Astrocyte (in vitro differentiated cells and primary cell): ENCODE results near the gene PLIN4. TPM values are rescaled to one million over a fixed set of nuclear protein-coding genes. Genes with fewer than 3 reads are reported as not detected.
A peak's percentile ranks its signal among the peaks of the same experiment; 100 is the strongest.

ENCODE experiments used
- DNase-seq: peaks from one replicate; pipeline ENCODE4 v3.0.0-alpha.2; 2010; ENCODE audit warnings: low read depth
- FAIRE-seq: peaks from 2 replicates; lab custom pipeline; 2011; peaks lifted over from hg19 to GRCh38; lab: Jason Lieb, UNC
- H2AFZ ChIP-seq: 2 replicates; pipeline ENCODE4 v1.6.0; 2012; ENCODE audit warnings: low read depth, low read length, inconsistent platforms
- H3K27ac ChIP-seq: 2 replicates; pipeline ENCODE4 v1.5.1; 2011; ENCODE audit warnings: low read depth, low read length, inconsistent platforms
- H3K27me3 ChIP-seq: 2 replicates; pipeline ENCODE4 v1.6.0; 2011; ENCODE audit warnings: low read length, inconsistent platforms; ENCODE audit not compliant: insufficient read depth
- H3K36me3 ChIP-seq: 2 replicates; pipeline ENCODE4 v1.5.1; 2011; ENCODE audit warnings: low read length, inconsistent platforms; ENCODE audit not compliant: insufficient read depth
- H3K4me1 ChIP-seq: 2 replicates; pipeline ENCODE4 v1.5.1; 2011; ENCODE audit warnings: low read length, inconsistent platforms; ENCODE audit not compliant: insufficient read depth
- H3K4me2 ChIP-seq: 2 replicates; pipeline ENCODE4 v1.6.0; 2012; ENCODE audit warnings: low read length, inconsistent platforms
- H3K4me3 ChIP-seq: 2 replicates; pipeline ENCODE4 v1.5.1; 2011; ENCODE audit warnings: low read depth, mild to moderate bottlenecking, low read length, inconsistent platforms; ENCODE audit not compliant: insufficient read depth
- H3K79me2 ChIP-seq: 2 replicates; pipeline ENCODE4 v1.6.0; 2012; ENCODE audit warnings: mild to moderate bottlenecking, low read length, inconsistent platforms; ENCODE audit not compliant: insufficient read depth
- H3K9ac ChIP-seq: 2 replicates; pipeline ENCODE4 v1.6.0; 2012; ENCODE audit warnings: mild to moderate bottlenecking, low read length, inconsistent platforms
- H3K9me3 ChIP-seq: 2 replicates; pipeline ENCODE4 v1.5.1; 2012; ENCODE audit warnings: low read depth, mild to moderate bottlenecking, low read length, inconsistent platforms; ENCODE audit not compliant: insufficient read depth
- H4K20me1 ChIP-seq: 2 replicates; pipeline ENCODE4 v1.6.0; 2012; ENCODE audit warnings: low read length, inconsistent platforms; ENCODE audit not compliant: insufficient read depth
- H3K27ac Mint-ChIP-seq: one replicate; pipeline ENCODE4 v1.8.0; 2021; ENCODE audit warnings: mild to moderate bottlenecking, mixed read lengths; ENCODE audit not compliant: unreplicated experiment
- H3K27me3 Mint-ChIP-seq: one replicate; pipeline ENCODE4 v1.8.0; 2021; ENCODE audit warnings: low read depth, mixed read lengths; ENCODE audit not compliant: unreplicated experiment
- H3K36me3 Mint-ChIP-seq: one replicate; pipeline ENCODE4 v1.8.0; 2021; ENCODE audit warnings: low read depth, mixed read lengths; ENCODE audit not compliant: unreplicated experiment
- H3K4me1 Mint-ChIP-seq: one replicate; pipeline ENCODE4 v1.8.0; 2021; ENCODE audit warnings: low read depth, mixed read lengths; ENCODE audit not compliant: unreplicated experiment
- H3K4me3 Mint-ChIP-seq: one replicate; pipeline ENCODE4 v1.8.0; 2021; ENCODE audit warnings: mild to moderate bottlenecking, moderate library complexity, mixed read lengths; ENCODE audit not compliant: unreplicated experiment
- H3K9me3 Mint-ChIP-seq: one replicate; pipeline ENCODE4 v1.8.0; 2021; ENCODE audit warnings: mild to moderate bottlenecking, mixed read lengths; ENCODE audit not compliant: unreplicated experiment
- EZH2 ChIP-seq: IDR thresholded peaks from 2 replicates; pipeline ENCODE4 v1.6.1; 2012; ENCODE audit warnings: mild to moderate bottlenecking, low read length, inconsistent platforms; ENCODE audit not compliant: insufficient read depth
- total RNA-seq: library from RNA; stranded (reverse); gene quantifications from 2 replicates; pipeline ENCODE4 v1.2.1, GENCODE V29; 2021
- TF ChIP-seq, protein P1 (sequence below): IDR thresholded peaks from 2 replicates; pipeline ENCODE4 v1.5.1; 2011; ENCODE audit warnings: low read depth, mild to moderate bottlenecking, inconsistent platforms, low read length, moderate library complexity; ENCODE audit not compliant: insufficient read depth

PLIN4 gene
- total RNA-seq, 1 donor from 2014 or later: 0.05 TPM

DNA sequence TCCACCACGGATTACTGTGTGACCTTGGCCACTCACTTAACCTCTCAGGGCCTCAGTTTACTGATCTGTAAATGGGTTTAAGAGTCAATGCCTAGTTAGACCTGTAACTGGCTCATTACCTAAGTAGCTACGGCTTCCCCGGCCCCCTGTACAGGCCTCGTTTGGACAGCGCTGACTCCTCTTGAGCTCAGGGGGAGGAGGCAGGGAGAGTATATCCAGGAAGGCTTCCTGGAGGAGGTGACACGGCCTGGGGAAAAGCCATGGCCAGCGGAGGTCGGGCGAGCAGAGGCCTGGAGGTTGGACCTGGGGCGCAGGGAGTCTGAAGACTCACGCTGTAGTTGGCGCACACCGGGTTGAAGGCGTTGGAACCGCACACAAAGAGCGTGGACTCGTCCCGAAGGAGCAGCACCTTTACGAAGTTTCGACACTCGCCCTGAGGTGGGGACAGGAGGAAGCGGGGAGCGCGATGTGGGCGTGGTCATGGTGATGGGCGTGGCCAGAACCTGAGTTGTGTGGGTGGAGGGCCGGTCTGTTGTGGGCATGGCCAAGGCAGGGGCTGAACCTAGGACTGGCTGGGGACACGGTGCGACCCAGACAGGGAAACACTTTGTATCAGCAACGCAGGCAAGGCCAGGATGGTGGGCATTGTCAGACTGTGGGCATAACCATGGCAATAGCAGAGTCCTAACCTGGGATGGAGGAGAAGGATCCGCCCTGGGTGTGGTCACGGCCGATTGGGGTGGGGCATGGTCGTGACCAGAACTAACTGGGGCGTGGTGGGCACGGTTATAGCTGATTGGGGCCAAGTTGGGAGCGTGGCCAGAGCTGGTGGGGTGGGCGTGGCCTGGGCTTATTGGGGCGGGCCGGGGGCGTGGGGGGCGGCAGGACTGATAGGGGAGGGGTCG, 37.6 kb upstream of the PLIN4 start:
- DNase-seq (no peak), FAIRE-seq (no peak)
- Histone ChIP-seq H3K79me2 (no peaks in the 10 kb centered on the region), H3K4me3 (no peak overlapping the region), H2AFZ (no peak overlapping the region), H3K36me3 (no peaks in the 10 kb centered on the region), H3K27ac (no peak overlapping the region), H3K9me3 (no peaks in the 10 kb centered on the region), H3K4me2 (no peak overlapping the region), H3K4me1 (peaks cover 2% of the 10 kb centered on the region), H3K27me3 (no peaks in the 10 kb centered on the region), H4K20me1 (no peaks in the 10 kb centered on the region), H3K9ac (no peak overlapping the region)
- Mint-ChIP-seq H3K36me3 (peaks cover 19% of the 10 kb centered on the region), H3K9me3 (peaks cover 5% of the 10 kb centered on the region), H3K4me1 (no peaks in the 10 kb centered on the region), H3K27me3 (no peaks in the 10 kb centered on the region), H3K27ac (peak overlapping the region; percentile 58), H3K4me3 (no peak overlapping the region)
- TF ChIP-seq, protein P1, sequence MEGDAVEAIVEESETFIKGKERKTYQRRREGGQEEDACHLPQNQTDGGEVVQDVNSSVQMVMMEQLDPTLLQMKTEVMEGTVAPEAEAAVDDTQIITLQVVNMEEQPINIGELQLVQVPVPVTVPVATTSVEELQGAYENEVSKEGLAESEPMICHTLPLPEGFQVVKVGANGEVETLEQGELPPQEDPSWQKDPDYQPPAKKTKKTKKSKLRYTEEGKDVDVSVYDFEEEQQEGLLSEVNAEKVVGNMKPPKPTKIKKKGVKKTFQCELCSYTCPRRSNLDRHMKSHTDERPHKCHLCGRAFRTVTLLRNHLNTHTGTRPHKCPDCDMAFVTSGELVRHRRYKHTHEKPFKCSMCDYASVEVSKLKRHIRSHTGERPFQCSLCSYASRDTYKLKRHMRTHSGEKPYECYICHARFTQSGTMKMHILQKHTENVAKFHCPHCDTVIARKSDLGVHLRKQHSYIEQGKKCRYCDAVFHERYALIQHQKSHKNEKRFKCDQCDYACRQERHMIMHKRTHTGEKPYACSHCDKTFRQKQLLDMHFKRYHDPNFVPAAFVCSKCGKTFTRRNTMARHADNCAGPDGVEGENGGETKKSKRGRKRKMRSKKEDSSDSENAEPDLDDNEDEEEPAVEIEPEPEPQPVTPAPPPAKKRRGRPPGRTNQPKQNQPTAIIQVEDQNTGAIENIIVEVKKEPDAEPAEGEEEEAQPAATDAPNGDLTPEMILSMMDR: no peak
- TF ChIP-seq EZH2: no peak

DNA sequence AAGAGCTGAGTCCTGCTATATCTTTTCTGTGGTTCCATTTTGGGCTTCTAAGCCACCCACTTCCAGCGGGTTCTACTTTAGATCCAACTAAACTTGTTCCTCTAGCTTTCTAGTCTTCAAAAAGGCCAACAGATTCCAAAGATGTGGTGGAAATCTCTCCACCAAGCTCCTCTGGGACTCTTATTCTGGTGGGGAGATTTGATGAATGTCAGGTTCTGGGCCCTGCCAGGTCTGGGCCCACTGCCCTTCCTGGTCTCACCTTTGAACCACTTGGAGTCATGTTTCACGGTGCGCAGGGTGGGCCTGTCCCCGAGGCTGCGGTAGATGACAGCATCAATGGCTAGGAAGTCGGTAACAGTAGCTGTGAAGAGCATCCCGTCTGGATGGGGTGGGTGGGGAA, 36.4 kb upstream of the PLIN4 start:
- Histone ChIP-seq H4K20me1 (no peaks in the 10 kb centered on the region), H2AFZ (no peak overlapping the region), H3K4me3 (no peak overlapping the region), H3K9me3 (no peaks in the 10 kb centered on the region), H3K4me1 (peaks cover 1% of the 10 kb centered on the region), H3K79me2 (no peaks in the 10 kb centered on the region), H3K36me3 (no peaks in the 10 kb centered on the region), H3K27ac (no peak overlapping the region), H3K27me3 (no peaks in the 10 kb centered on the region), H3K9ac (no peak overlapping the region), H3K4me2 (no peak overlapping the region)
- Mint-ChIP-seq H3K9me3 (peaks cover 5% of the 10 kb centered on the region), H3K4me3 (no peak overlapping the region), H3K4me1 (no peaks in the 10 kb centered on the region), H3K27me3 (no peaks in the 10 kb centered on the region), H3K27ac (no peak overlapping the region), H3K36me3 (peaks cover 19% of the 10 kb centered on the region)
- no peak for FAIRE-seq
- no peak for DNase-seq
- TF ChIP-seq EZH2: no peak
- TF ChIP-seq, protein P1: no peak

DNA sequence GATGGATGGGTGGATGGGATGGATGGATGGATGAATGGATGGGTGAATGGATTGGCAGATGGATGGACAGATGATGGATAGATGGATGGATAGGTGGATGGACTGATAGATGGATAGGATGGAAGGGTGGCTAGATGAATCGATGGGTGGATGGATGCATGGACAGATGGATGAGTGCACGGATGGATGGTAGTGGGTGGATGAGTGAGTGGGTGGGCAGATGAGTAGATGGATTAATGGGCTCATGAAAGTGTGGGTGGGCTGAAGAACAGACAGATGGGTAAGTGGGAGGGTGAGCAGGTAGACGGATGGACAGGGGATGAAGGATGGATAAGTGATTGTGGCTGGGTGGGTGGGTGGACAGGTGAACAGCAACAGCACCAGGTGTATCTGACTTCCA, 35.5 kb upstream of the PLIN4 start:
- Histone ChIP-seq H3K36me3 (no peaks in the 10 kb centered on the region), H3K4me3 (no peak overlapping the region), H3K27ac (no peak overlapping the region), H3K79me2 (no peaks in the 10 kb centered on the region), H4K20me1 (no peaks in the 10 kb centered on the region), H2AFZ (no peak overlapping the region), H3K4me2 (no peak overlapping the region), H3K9me3 (no peaks in the 10 kb centered on the region), H3K27me3 (no peaks in the 10 kb centered on the region), H3K9ac (no peak overlapping the region), H3K4me1 (no peaks in the 10 kb centered on the region)
- Mint-ChIP-seq H3K4me3 (no peak overlapping the region), H3K36me3 (peaks cover 22% of the 10 kb centered on the region), H3K27ac (no peak overlapping the region), H3K9me3 (peaks cover 5% of the 10 kb centered on the region), H3K27me3 (no peaks in the 10 kb centered on the region), H3K4me1 (no peaks in the 10 kb centered on the region)
- TF ChIP-seq, protein P1: no peak
- TF ChIP-seq EZH2: no peak
- DNase-seq: no peak
- FAIRE-seq: no peak
